Activated gamma-delta T cell (primary cell): ENCODE measurements around the gene TWNK.
"Not testable (repeated sequence)": the region's sequence is repeated elsewhere in the genome, so short reads cannot be mapped to it uniquely, and the experiment has no call there.

Source experiments
- DNase-seq: peaks from one replicate; lab custom pipeline; 2025; lab: John Stamatoyannopoulos, UW

TWNK gene

GRCh38 chr10:100972904-100973535 lies 14.3 kb upstream of the TWNK start:
- no peak for DNase-seq

- DNase-seq, result not testable (repeated sequence)
These were observed 11.9 kb upstream of the TWNK start for GRCh38 chr10:100975397-100975796.

- no peak for DNase-seq
These were observed 10.4 kb upstream of the TWNK start for GRCh38 chr10:100976906-100977305.

- no peak for DNase-seq
These were observed 9.9 kb upstream of the TWNK start for GRCh38 chr10:100977436-100977835.

GRCh38 chr10:100978121-100978900 lies 9.0 kb upstream of the TWNK start:
- DNase-seq, result no peak

GRCh38 chr10:100978901-100979195 lies 8.5 kb upstream of the TWNK start:
- DNase-seq, result no peak

- DNase-seq, result no peak
These were observed 7.5 kb upstream of the TWNK start for GRCh38 chr10:100979791-100980272.

GRCh38 chr10:100980311-100980710 lies 7.0 kb upstream of the TWNK start:
- no peak for DNase-seq

- DNase-seq, result no peak
These were observed 6.6 kb upstream of the TWNK start for GRCh38 chr10:100980711-100981110.

- DNase-seq, result no peak
These were observed 6.1 kb upstream of the TWNK start for GRCh38 chr10:100981178-100981772.

GRCh38 chr10:100982916-100983830 lies 4.2 kb upstream of the TWNK start:
- no peak for DNase-seq

- no peak for DNase-seq
These were observed 3.3 kb upstream of the TWNK start for GRCh38 chr10:100983868-100984671.

- no peak for DNase-seq
These were observed 2.6 kb upstream of the TWNK start for GRCh38 chr10:100984672-100985177.

GRCh38 chr10:100985336-100985735 lies 2.0 kb upstream of the TWNK start:
- no peak for DNase-seq

GRCh38 chr10:100986623-100986951 lies 756 bp upstream of the TWNK start:
- DNase-seq, result no peak

GRCh38 chr10:100987685-100988049 lies 324 bp downstream of the TWNK start:
- DNase-seq, result no peak

GRCh38 chr10:100988166-100988565 lies 823 bp downstream of the TWNK start:
- no peak for DNase-seq

GRCh38 chr10:100989088-100989487 lies 1.7 kb downstream of the TWNK start:
- no peak for DNase-seq

- no peak for DNase-seq
These were observed 6.8 kb downstream of the TWNK start for GRCh38 chr10:100993986-100994708.

GRCh38 chr10:100995181-100995580 lies 7.8 kb downstream of the TWNK start:
- no peak for DNase-seq
